Stomach (tissue), 4 donors: Measurements from ENCODE around the gene PPP1R9A.

Source experiments
- EP300 ChIP-seq: sonication (generic); formaldehyde crosslinking; IDR thresholded peaks from one replicate; pipeline ENCODE4 v1.6.1; 2017; ENCODE audit warnings: antibody characterized with exemption
- POLR2A ChIP-seq, 4 donors: fragments of 450-650 bp; IDR thresholded peaks; one replicate each; pipeline ENCODE4 v1.6.1; 2016; ENCODE audit warnings: antibody characterized with exemption in 4 of 4, control low read depth in 2 of 4, mild to moderate bottlenecking in 1 of 4, moderate library complexity in 1 of 4

DNA sequence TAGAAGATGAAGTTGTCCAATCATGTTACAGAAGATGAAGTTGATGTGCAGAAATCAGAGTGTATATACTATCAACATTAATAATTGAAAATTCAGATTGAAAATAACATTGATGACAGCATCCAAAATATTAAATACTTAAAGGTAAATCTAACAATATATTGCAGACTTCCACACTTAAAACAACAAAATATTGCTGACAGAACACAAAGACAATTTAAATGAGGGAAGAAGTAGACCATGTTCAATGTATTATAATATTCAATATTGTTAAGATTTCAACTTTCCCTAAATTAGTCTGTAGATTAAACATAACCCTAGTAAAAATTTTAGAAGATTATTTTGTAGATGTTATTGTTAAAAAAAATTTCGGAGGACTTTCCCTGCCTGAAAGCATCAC lies 265.0 kb downstream of the PPP1R9A start:
- TF ChIP-seq EP300 (no peak), POLR2A (IDR thresholded peaks at IDR 0.05) (no peak)
